ENCODE results near the gene PSMA6. TPM values are rescaled to one million over a fixed set of nuclear protein-coding genes. Genes with fewer than 3 reads are reported as not detected.
"Not testable (repeated sequence)": the region's sequence is repeated elsewhere in the genome, so short reads cannot be mapped to it uniquely, and the experiment has no call there.

PSMA6 gene
- total RNA-seq, 1 experiment from 2014 or later: 297 TPM

GRCh38 chr14:35299708-35300107, 7.5 kb downstream of the PSMA6 start:
- BruUV-seq (replicated peaks): no TSS peak
- intact Hi-C loops (cut with micrococcal nuclease; ENCODE audit: unreplicated experiment): loop anchor here (10.0 kb wide), 1 partner anchor 155 kb away; no protein-coding TSS in a partner anchor
- H3K36me3 Mint-ChIP-seq (ENCODE audit: insufficient read depth, unreplicated experiment): peaks cover 25% of the 10 kb centered on the region
- peaks cover 35% of the 10 kb centered on the region for H3K4me1 Mint-ChIP-seq (ENCODE audit: low read depth, unreplicated experiment)
- H3K4me3 Mint-ChIP-seq (ENCODE audit: low read depth, unreplicated experiment): no peak overlapping the region
- H3K27ac Mint-ChIP-seq (ENCODE audit: unreplicated experiment): no peak overlapping the region
- peaks cover 3% of the 10 kb centered on the region for H3K9me3 Mint-ChIP-seq (ENCODE audit: low read depth, unreplicated experiment)
- no peak for TF ChIP-seq CTCF (IDR thresholded peaks at IDR 0.05; ENCODE audit: unreplicated experiment)
- H3K27me3 Mint-ChIP-seq (ENCODE audit: unreplicated experiment): no peaks in the 10 kb centered on the region
- no peak for DNase-seq
- CTCF ChIA-PET: interaction anchor here (0.6 kb wide), 1 partner anchor 70 kb away, joined by 3 read pairs; no protein-coding TSS in a partner anchor

GRCh38 chr14:35300228-35300627, 8.0 kb downstream of the PSMA6 start:
- H3K27ac Mint-ChIP-seq (ENCODE audit: unreplicated experiment): no peak overlapping the region
- no TSS peak for BruUV-seq (replicated peaks)
- CTCF ChIA-PET: interaction anchor here (0.6 kb wide), 1 partner anchor 69 kb away, joined by 3 read pairs; no protein-coding TSS in a partner anchor

GRCh38 chr14:35301334-35301733, 9.2 kb downstream of the PSMA6 start:
- H3K27ac Mint-ChIP-seq (ENCODE audit: unreplicated experiment); H3K27me3 Mint-ChIP-seq (ENCODE audit: unreplicated experiment); H3K9me3 Mint-ChIP-seq (ENCODE audit: low read depth, unreplicated experiment); DNase-seq; H3K4me3 Mint-ChIP-seq (ENCODE audit: low read depth, unreplicated experiment); BruUV-seq (replicated peaks); intact Hi-C loops (cut with micrococcal nuclease; ENCODE audit: unreplicated experiment): not testable (repeated sequence)
- H3K36me3 Mint-ChIP-seq (ENCODE audit: insufficient read depth, unreplicated experiment): peaks cover 21% of the 10 kb centered on the region
- peaks cover 31% of the 10 kb centered on the region for H3K4me1 Mint-ChIP-seq (ENCODE audit: low read depth, unreplicated experiment)
- CTCF ChIA-PET: interaction anchor here (1.3 kb wide), 1 partner anchor 103 kb away, joined by 3 read pairs; the partner anchor contains the start of gene NFKBIA

More at GRCh38 chr14:35300228-35300627, 8.0 kb downstream of the PSMA6 start:
- peaks cover 31% of the 10 kb centered on the region for H3K4me1 Mint-ChIP-seq (ENCODE audit: low read depth, unreplicated experiment)
- DNase-seq: no peak
- no peaks in the 10 kb centered on the region for H3K27me3 Mint-ChIP-seq (ENCODE audit: unreplicated experiment)
- TF ChIP-seq CTCF (IDR thresholded peaks at IDR 0.05; ENCODE audit: unreplicated experiment): no peak
- peaks cover 3% of the 10 kb centered on the region for H3K9me3 Mint-ChIP-seq (ENCODE audit: low read depth, unreplicated experiment)
- peaks cover 23% of the 10 kb centered on the region for H3K36me3 Mint-ChIP-seq (ENCODE audit: insufficient read depth, unreplicated experiment)
- no peak overlapping the region for H3K4me3 Mint-ChIP-seq (ENCODE audit: low read depth, unreplicated experiment)
- intact Hi-C loops (cut with micrococcal nuclease; ENCODE audit: unreplicated experiment): no loop called here

- no peak for TF ChIP-seq CTCF (IDR thresholded peaks at IDR 0.05; ENCODE audit: unreplicated experiment)
- DNase-seq: no peak
- Mint-ChIP-seq H3K4me3 (ENCODE audit: low read depth, unreplicated experiment) (no peak overlapping the region), H3K9me3 (ENCODE audit: low read depth, unreplicated experiment) (peaks cover 3% of the 10 kb centered on the region), H3K4me1 (ENCODE audit: low read depth, unreplicated experiment) (peaks cover 31% of the 10 kb centered on the region), H3K27ac (ENCODE audit: unreplicated experiment) (no peak overlapping the region), H3K36me3 (ENCODE audit: insufficient read depth, unreplicated experiment) (peaks cover 18% of the 10 kb centered on the region), H3K27me3 (ENCODE audit: unreplicated experiment) (no peaks in the 10 kb centered on the region)
- CTCF ChIA-PET: interaction anchor here (1.3 kb wide), 1 partner anchor 102 kb away, joined by 3 read pairs; the partner anchor contains the start of gene NFKBIA
- intact Hi-C loops (cut with micrococcal nuclease; ENCODE audit: unreplicated experiment): no loop called here
- BruUV-seq (replicated peaks): no TSS peak
Measured at GRCh38 chr14:35301735-35302528, 9.8 kb downstream of the PSMA6 start.

All from Calu3 (cell line).